ENCODE results near the gene VPS13D.

Gene VPS13D

DNA sequence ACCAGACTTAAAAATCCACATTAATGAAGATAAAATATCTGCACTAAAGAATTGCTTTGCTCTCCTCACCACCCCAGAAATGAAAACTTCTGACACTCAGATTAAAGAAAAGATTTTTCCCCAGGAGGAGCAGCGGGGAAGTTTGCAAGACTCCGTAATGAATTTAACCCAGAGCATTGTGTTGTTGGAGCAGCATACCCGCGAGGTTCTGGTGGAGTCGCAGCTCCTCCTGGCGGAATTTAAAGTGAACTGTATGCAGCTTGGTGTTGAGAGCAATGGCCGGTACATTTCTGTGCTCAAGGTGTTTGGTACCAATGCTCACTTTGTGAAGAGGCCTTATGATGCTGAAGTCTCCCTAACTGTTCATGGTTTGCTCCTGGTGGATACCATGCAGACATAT is 46.4 kb downstream of the VPS13D start:
- ChIA-PET POLR2A (no interaction called here), CTCF (interaction anchor here (0.6 to 11.2 kb wide), 9 partner anchors 13 to 382 kb away, joined by 3 to 98 read pairs (median 5); partner anchors contain the start of gene DHRS3)
- TF ChIP-seq, protein P1, sequence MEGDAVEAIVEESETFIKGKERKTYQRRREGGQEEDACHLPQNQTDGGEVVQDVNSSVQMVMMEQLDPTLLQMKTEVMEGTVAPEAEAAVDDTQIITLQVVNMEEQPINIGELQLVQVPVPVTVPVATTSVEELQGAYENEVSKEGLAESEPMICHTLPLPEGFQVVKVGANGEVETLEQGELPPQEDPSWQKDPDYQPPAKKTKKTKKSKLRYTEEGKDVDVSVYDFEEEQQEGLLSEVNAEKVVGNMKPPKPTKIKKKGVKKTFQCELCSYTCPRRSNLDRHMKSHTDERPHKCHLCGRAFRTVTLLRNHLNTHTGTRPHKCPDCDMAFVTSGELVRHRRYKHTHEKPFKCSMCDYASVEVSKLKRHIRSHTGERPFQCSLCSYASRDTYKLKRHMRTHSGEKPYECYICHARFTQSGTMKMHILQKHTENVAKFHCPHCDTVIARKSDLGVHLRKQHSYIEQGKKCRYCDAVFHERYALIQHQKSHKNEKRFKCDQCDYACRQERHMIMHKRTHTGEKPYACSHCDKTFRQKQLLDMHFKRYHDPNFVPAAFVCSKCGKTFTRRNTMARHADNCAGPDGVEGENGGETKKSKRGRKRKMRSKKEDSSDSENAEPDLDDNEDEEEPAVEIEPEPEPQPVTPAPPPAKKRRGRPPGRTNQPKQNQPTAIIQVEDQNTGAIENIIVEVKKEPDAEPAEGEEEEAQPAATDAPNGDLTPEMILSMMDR (IDR thresholded peaks at IDR 0.05; ENCODE audit: control extremely low read depth, extremely low read depth, low read depth, missing control alignments): no peak
- no peak for DNase-seq (ENCODE audit: extremely low spot score)

DNA sequence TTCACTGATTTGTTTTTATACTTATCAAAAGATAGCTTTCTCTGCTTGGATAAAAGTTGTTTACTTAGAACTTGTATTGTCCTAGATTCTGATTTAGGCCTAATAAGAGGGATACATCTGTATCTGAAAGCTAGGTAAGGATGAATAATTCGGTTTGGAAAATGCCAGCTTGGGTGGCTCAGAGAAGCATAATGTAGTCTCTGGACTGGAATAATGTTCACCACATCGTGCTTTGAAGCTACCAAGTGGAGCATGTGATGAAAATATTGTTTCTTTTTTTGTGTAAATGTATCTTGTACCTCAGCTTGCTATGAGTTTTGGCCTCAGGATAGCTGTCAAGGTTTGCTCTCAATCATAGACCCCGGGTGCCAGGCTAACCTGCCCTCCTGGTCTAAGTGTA is 49.2 kb downstream of the VPS13D start:
- ChIA-PET CTCF (interaction anchor here (0.9 to 11.2 kb wide), 5 partner anchors 11 to 379 kb away, joined by 3 to 98 read pairs (median 4); partner anchors contain the start of gene DHRS3), POLR2A (no interaction called here)
- no peak for DNase-seq (ENCODE audit: extremely low spot score)
- TF ChIP-seq, protein P1 (IDR thresholded peaks at IDR 0.05; ENCODE audit: control extremely low read depth, extremely low read depth, low read depth, missing control alignments): no peak

DNA sequence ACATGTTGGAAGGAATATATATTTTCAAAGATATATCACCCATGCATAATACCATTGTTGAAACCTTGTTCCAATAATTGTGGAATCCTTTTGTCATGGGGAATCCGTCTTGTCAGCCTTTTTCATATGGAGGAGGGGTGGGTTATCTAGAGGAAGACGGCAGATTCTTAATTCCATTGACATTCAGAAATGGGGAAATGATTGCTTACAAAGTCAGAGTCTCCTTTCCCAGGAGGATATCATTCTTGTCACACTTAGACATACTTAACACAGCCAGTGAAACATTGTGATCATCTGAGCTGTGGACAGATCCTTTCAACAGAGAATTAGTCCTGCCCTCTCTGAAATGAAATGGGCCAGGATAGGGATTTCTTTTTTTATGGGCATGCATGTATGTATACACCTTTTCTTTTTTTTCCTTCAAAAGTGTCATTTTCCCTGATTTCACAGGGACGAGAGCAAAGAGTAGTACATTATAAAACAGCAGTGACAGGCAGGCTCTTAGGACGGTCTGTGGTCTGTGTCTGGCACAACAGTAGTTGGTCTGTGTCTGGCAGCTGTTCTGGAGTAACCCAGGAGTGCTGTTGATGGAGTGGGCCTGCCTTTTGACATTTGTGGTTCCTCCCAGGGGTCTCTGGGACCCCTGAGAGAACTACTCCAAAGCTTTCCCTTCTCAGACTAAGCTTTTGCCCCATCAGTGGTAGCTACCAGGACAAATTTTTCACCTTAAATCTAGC is 50.1 kb downstream of the VPS13D start:
- TF ChIP-seq, protein P1 (IDR thresholded peaks at IDR 0.05; ENCODE audit: control extremely low read depth, extremely low read depth, low read depth, missing control alignments): no peak
- CTCF ChIA-PET: interaction anchor here (1.5 to 11.2 kb wide), 4 partner anchors 8 to 378 kb away, joined by 3 to 98 read pairs (median 9); partner anchors contain the start of gene DHRS3
- POLR2A ChIA-PET: no interaction called here
- no peak for DNase-seq (ENCODE audit: extremely low spot score)

DNA sequence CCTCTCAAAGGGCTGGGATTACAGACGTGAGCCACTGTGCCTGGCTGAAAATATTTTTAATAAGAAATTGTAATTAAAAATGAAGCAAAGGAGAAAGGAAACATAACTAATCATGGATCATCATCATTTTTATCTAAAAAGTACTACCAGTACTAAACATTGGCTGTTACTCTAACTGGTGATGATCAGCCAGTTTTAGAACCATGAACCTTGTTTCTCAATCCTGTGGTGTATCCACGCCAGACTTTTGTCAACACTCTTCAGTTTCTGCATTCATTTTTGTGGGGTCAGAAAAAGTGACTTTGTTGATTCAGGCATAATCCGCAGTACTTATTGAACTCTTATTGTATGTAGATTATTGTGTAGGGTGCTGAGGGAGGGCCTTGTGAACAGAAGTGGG is 52.3 kb downstream of the VPS13D start:
- CTCF ChIA-PET: no interaction called here
- POLR2A ChIA-PET: no interaction called here
- DNase-seq (ENCODE audit: extremely low spot score): no peak
- TF ChIP-seq, protein P1 (IDR thresholded peaks at IDR 0.05; ENCODE audit: control extremely low read depth, extremely low read depth, low read depth, missing control alignments): no peak

DNA sequence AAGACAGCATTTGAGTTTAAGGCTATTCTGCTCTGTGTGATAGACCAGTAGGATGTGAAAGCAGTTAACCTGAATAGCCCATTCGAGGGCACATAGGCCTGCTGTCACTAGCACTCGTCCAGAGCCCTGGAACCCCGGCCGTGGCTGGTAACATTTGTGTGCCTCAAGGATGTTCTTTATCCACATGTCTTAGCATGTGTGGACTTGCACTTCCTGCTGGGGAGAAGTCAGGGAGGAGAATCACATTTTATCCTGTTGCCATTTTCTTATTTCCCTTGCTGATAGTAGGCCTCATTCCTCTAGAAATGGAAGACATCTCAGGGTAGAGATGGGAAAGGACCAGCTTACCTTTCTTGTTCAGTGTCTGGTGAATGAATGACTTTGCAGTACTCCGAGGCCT is 54.7 kb downstream of the VPS13D start:
- DNase-seq (ENCODE audit: extremely low spot score): no peak
- TF ChIP-seq, protein P1 (IDR thresholded peaks at IDR 0.05; ENCODE audit: control extremely low read depth, extremely low read depth, low read depth, missing control alignments): no peak
- ChIA-PET POLR2A (no interaction called here), CTCF (interaction anchor here (1.3 to 1.5 kb wide), 2 partner anchors 17 to 336 kb away, joined by 3 read pairs; no protein-coding TSS in a partner anchor)

DNA sequence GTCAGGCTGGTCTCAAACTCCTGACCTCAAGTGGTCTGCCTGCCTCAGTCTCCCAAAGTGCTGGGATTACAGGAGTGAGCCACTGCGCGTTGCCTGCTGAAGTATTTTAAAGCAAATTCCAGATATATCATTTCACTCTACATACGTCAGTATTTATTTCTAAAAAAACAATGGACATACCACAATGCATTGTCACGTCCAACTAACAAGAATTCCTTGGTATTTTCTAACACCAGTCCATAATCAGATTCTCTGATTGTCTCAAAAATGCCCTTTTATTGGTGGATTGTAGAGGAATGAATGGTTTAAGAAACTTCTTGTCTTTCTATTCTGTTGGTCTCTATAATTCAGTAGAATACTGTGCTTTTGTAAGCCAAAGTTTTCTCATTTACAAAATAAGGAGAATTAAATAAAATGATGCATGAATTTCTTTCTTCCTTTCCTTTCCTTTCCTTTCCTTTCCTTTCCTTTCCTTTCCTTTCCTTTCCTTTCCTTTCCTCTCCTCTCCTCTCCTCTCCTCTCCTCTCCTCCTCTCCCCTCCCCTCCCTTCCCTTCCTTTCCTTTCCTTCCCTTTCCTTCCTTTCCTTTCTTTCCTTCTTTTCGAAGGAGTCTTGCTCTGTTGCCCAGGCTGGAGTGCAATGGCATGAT is 55.8 kb downstream of the VPS13D start:
- DNase-seq (ENCODE audit: extremely low spot score): no peak
- POLR2A ChIA-PET: no interaction called here
- TF ChIP-seq, protein P1 (IDR thresholded peaks at IDR 0.05; ENCODE audit: control extremely low read depth, extremely low read depth, low read depth, missing control alignments): no peak
- CTCF ChIA-PET: interaction anchor here (1.5 kb wide), 1 partner anchor 334 kb away, joined by 4 read pairs; no protein-coding TSS in a partner anchor
